Measurements from ENCODE around the gene EDARADD.
A peak's percentile ranks its signal among the peaks of the same experiment; 100 is the strongest.
"Not testable (repeated sequence)": the region's sequence is repeated elsewhere in the genome, so short reads cannot be mapped to it uniquely, and the experiment has no call there.

Gene EDARADD

GRCh38 chr1:236393681-236394481, at the start of gene EDARADD:
Gene EDARADD (plus strand): TSS chr1:236394286. CDS start chr1:236394445, 159 bp downstream.
- DNase-seq (ENCODE audit: extremely low read depth in 1 of 2, low read depth in 1 of 2): no peak

GRCh38 chr1:236345728-236346127, 48.4 kb upstream of the EDARADD start:
- no peak for DNase-seq (ENCODE audit: extremely low read depth in 1 of 2, low read depth in 1 of 2)

- DNase-seq (ENCODE audit: extremely low read depth in 1 of 2, low read depth in 1 of 2): no peak
These were observed 46.0 kb upstream of the EDARADD start for GRCh38 chr1:236348071-236348470.

GRCh38 chr1:236350308-236350707, 43.8 kb upstream of the EDARADD start:
- DNase-seq (ENCODE audit: extremely low read depth in 1 of 2, low read depth in 1 of 2): no peak

GRCh38 chr1:236351875-236352573, 42.1 kb upstream of the EDARADD start:
- DNase-seq (ENCODE audit: extremely low read depth in 1 of 2, low read depth in 1 of 2): no peak

GRCh38 chr1:236352747-236353146, 41.3 kb upstream of the EDARADD start:
- not testable (repeated sequence) for DNase-seq (ENCODE audit: extremely low read depth in 1 of 2, low read depth in 1 of 2)

- DNase-seq (ENCODE audit: extremely low read depth in 1 of 2, low read depth in 1 of 2): no peak
These were observed 40.3 kb upstream of the EDARADD start for GRCh38 chr1:236353813-236354212.

GRCh38 chr1:236354330-236355147, 39.5 kb upstream of the EDARADD start:
- DNase-seq (ENCODE audit: extremely low read depth in 1 of 2, low read depth in 1 of 2): no peak

GRCh38 chr1:236356141-236356540, 37.9 kb upstream of the EDARADD start:
- no peak for DNase-seq (ENCODE audit: extremely low read depth in 1 of 2, low read depth in 1 of 2)

GRCh38 chr1:236361909-236362590, 32.0 kb upstream of the EDARADD start:
- DNase-seq (ENCODE audit: extremely low read depth in 1 of 2, low read depth in 1 of 2): no peak

- DNase-seq (ENCODE audit: extremely low read depth in 1 of 2, low read depth in 1 of 2): no peak
These were observed 30.8 kb upstream of the EDARADD start for GRCh38 chr1:236363237-236363636.

- no peak for DNase-seq (ENCODE audit: extremely low read depth in 1 of 2, low read depth in 1 of 2)
These were observed 28.0 kb upstream of the EDARADD start for GRCh38 chr1:236365999-236366570.

- not testable (repeated sequence) for DNase-seq (ENCODE audit: extremely low read depth in 1 of 2, low read depth in 1 of 2)
These were observed 27.4 kb upstream of the EDARADD start for GRCh38 chr1:236366681-236367080.

- DNase-seq (ENCODE audit: extremely low read depth in 1 of 2, low read depth in 1 of 2): peak in 1 of 2 donors; percentile 20
These were observed 23.7 kb upstream of the EDARADD start for GRCh38 chr1:236370420-236370819.

- no peak for DNase-seq (ENCODE audit: extremely low read depth in 1 of 2, low read depth in 1 of 2)
These were observed 23.0 kb upstream of the EDARADD start for GRCh38 chr1:236371083-236371482.

- no peak for DNase-seq (ENCODE audit: extremely low read depth in 1 of 2, low read depth in 1 of 2)
These were observed 16.1 kb upstream of the EDARADD start for GRCh38 chr1:236377832-236378535.

- no peak for DNase-seq (ENCODE audit: extremely low read depth in 1 of 2, low read depth in 1 of 2)
These were observed 12.4 kb upstream of the EDARADD start for GRCh38 chr1:236381565-236382158.

GRCh38 chr1:236388332-236388731, 5.8 kb upstream of the EDARADD start:
- DNase-seq (ENCODE audit: extremely low read depth in 1 of 2, low read depth in 1 of 2): no peak

GRCh38 chr1:236389253-236389652, 4.8 kb upstream of the EDARADD start:
- DNase-seq (ENCODE audit: extremely low read depth in 1 of 2, low read depth in 1 of 2): no peak

Data from stimulated activated CD8-positive, alpha-beta memory T cell treated with anti-CD3 and anti-CD28 coated beads, Interleukin-7, amount 100 ng/mL, for 48 hours (primary cell).